ENCODE data around the gene CLPSL2.

DNA sequence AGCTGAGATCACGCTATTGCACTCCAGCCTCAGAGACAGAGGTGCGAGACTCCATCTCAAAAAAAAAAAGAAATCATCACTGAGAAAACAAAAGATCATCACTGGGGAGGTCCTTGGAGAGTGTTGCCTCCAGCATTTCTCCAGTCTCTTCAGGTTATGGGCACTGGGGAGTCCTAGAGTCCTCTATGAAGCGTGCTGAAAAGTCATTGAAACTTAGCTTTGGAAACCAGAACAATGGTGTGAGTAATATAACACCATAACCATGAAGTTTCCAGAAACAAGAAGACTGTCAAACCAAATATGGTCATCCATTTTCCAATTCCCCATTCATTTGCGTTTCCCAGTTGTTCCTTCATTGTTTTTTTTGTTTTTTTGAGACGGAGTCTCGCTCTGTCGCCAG is 25.8 kb upstream of the CLPSL2 start:
- TF ChIP-seq EP300 (IDR thresholded peaks at IDR 0.05): no peak
- TF ChIP-seq, protein P1, sequence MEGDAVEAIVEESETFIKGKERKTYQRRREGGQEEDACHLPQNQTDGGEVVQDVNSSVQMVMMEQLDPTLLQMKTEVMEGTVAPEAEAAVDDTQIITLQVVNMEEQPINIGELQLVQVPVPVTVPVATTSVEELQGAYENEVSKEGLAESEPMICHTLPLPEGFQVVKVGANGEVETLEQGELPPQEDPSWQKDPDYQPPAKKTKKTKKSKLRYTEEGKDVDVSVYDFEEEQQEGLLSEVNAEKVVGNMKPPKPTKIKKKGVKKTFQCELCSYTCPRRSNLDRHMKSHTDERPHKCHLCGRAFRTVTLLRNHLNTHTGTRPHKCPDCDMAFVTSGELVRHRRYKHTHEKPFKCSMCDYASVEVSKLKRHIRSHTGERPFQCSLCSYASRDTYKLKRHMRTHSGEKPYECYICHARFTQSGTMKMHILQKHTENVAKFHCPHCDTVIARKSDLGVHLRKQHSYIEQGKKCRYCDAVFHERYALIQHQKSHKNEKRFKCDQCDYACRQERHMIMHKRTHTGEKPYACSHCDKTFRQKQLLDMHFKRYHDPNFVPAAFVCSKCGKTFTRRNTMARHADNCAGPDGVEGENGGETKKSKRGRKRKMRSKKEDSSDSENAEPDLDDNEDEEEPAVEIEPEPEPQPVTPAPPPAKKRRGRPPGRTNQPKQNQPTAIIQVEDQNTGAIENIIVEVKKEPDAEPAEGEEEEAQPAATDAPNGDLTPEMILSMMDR (IDR thresholded peaks at IDR 0.05): no peak
- no peak for TF ChIP-seq POLR2A (IDR thresholded peaks at IDR 0.05; ENCODE audit: low read depth)
- TF ChIP-seq POLR2AphosphoS5 (IDR thresholded peaks at IDR 0.05): no peak

All from esophagus muscularis mucosa (tissue), 4 donors.